Body of pancreas (tissue), 4 donors: Measurements from ENCODE around the gene GNAT3.

ENCODE experiments used
- CTCF ChIP-seq, 7 experiments: fragments of 450-650 bp in 4 of 7; fragments of 200-600 bp in 3 of 7; sonication (generic) in 3 of 7; IDR thresholded peaks; one replicate each; pipeline ENCODE4 v1.5.1; 2016 to 2019; ENCODE audit warnings: antibody characterized with exemption in 7 of 7
- POLR2A ChIP-seq, 3 donors: fragments of 450-650 bp; IDR thresholded peaks; one replicate each; pipeline ENCODE4 v1.6.1; 2016; ENCODE audit warnings: antibody characterized with exemption in 3 of 3, mild to moderate bottlenecking in 2 of 3

DNA sequence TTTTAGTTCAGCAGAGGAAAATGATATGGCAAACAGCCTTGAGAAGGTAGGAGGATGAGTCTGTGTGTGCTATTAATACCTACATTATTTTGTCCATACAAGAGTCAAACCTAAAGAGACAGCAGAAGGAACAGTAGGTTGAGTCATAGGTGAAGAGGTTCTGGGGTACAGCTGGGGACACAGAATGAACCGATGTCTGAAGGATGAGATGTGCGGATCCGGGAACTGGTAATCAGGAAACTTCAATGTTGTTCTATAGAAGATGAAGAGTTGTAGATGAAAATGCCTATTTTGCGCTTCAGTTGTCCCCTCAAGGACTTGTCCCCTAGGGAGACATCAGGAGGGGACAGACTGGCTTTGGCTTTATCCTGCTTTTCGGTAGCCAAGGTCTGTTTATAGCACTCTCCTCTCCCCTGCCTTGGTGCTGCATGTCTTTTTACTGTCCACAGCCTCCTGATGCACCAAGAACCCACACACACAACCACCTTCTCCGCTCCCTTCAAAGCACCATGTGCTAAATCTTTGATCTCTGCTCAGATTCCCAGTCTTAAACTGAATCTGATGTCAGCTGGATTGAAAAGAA, 94.6 kb downstream of the GNAT3 start:
- TF ChIP-seq CTCF (IDR thresholded peaks at IDR 0.05): no peak
- no peak for TF ChIP-seq POLR2A (IDR thresholded peaks at IDR 0.05)
